ENCODE data around the gene NHSL1. TPM values are rescaled to one million over a fixed set of nuclear protein-coding genes. Genes with fewer than 3 reads are reported as not detected.

NHSL1 gene
- total and polyA plus RNA-seq, 2 of the 8 experiments (the other 6 are each of a cell fraction or from before 2014, with no cell fraction given) = 7.2 to 32.4 TPM

- WGBS, 2 experiments (ENCODE audit: extremely low coverage in 1 of 2, insufficient coverage in 1 of 2, insufficient read length in 1 of 2, insufficient replicate concordance in 2 of 2, low coverage in 1 of 2, low lambda C conversion rate in 2 of 2, missing lambda C conversion rate in 1 of 2) = 50% methylated on average over 13 of the region's 13 CpGs; no CpG with 5 or more reads in 1 of the 2 experiments
Observed at GRCh38 chr6:138485586-138486248, 13.6 kb downstream of the NHSL1 start.

More at GRCh38 chr6:138485586-138486248, 13.6 kb downstream of the NHSL1 start:
- Histone ChIP-seq H2BK15ac (ENCODE audit: low read length) (no peak overlapping the region), H3K23me2 (ENCODE audit: low read depth, low read length) (no peaks in the 10 kb centered on the region; the same call in 1 of the 2 replicates), H3K4me2 (ENCODE audit: insufficient read depth in 1 of 2, low read depth in 2 of 2, low read length in 2 of 2) (peak overlapping the region; percentile 65 to 73), H4K5ac (ENCODE audit: insufficient read length, low read depth, low read length) (peak overlapping the region; percentile 94), H4K8ac (ENCODE audit: extremely low read depth, insufficient read depth, low read length) (no peak overlapping the region), H2BK12ac (ENCODE audit: low read depth, low read length) (peak overlapping the region; percentile 69; the same call in 1 of the 2 replicates), H3K79me1 (ENCODE audit: low read depth, low read length) (no peaks in the 10 kb centered on the region; the same call in 1 of the 2 replicates), H2BK5ac (ENCODE audit: low read depth, low read length) (peak overlapping the region; percentile 67; the same call in 1 of the 2 replicates), H3K18ac (ENCODE audit: extremely low read depth, low read length) (peak overlapping the region; percentile 63), H3K79me2 (ENCODE audit: control insufficient read depth in 1 of 2, insufficient read depth in 2 of 2, low read length in 2 of 2) (peaks cover 0 to 21% of the 10 kb centered on the region in 2 experiments; a peak in 2 of 4 replicates), H3K27ac (ENCODE audit: low read depth, low read length) (peak overlapping the region; percentile 55; the same call in 1 of the 2 replicates), H3K9me3 (ENCODE audit: insufficient read depth in 2 of 2, low read depth in 1 of 2, low read length in 1 of 2) (no peaks in the 10 kb centered on the region), H3K4me1 (replicated peaks in 1 of 4; ENCODE audit: control insufficient read depth in 3 of 4, insufficient read depth in 4 of 4, low read length in 3 of 4) (peaks cover 0 to 22% (median 17%) of the 10 kb centered on the region in 4 experiments; a peak in 4 of 7 replicates), H3K56ac (replicated peaks; ENCODE audit: insufficient read length, low read depth, low read length) (no peak overlapping the region), H2BK120ac (replicated peaks; ENCODE audit: low read depth, low read length) (no peak overlapping the region), H3K36me3 (ENCODE audit: control insufficient read depth in 2 of 4, insufficient read depth in 4 of 4, low read length in 3 of 4) (no peaks in the 10 kb centered on the region; a peak in 2 of 8 replicates), H3K9ac (replicated peaks in 1 of 4; ENCODE audit: extremely low read depth in 1 of 4, low read depth in 3 of 4, low read length in 3 of 4) (no peak overlapping the region), H3K14ac (ENCODE audit: insufficient read length) (no peak overlapping the region), H3K4ac (replicated peaks; ENCODE audit: insufficient read length, low read depth, low read length) (no peak overlapping the region), H2AK5ac (ENCODE audit: low read depth, low read length) (no peak overlapping the region), H3K4me3 (ENCODE audit: extremely low read depth in 1 of 4, insufficient read depth in 2 of 4, low read depth in 3 of 4, low read length in 4 of 4) (peak overlapping the region in 1 of 4 experiments; percentile 45; a peak in 2 of 8 replicates), H3K23ac (ENCODE audit: insufficient read length) (no peak overlapping the region), H3K27me3 (replicated peaks in 1 of 4; ENCODE audit: control insufficient read depth in 3 of 4, extremely low read depth in 1 of 4, insufficient read depth in 3 of 4, low read length in 3 of 4) (no peaks in the 10 kb centered on the region), H4K20me1 (replicated peaks in 1 of 2; ENCODE audit: control insufficient read depth in 1 of 2, insufficient read depth in 2 of 2, low read length in 2 of 2) (no peaks in the 10 kb centered on the region), H2BK20ac (ENCODE audit: low read length) (no peak overlapping the region; the same call in 1 of the 2 replicates), H4K91ac (replicated peaks; ENCODE audit: insufficient read length, low read length) (peak overlapping the region; percentile 45), H2AFZ (ENCODE audit: low read length) (no peak overlapping the region)
- ChIA-PET POLR2A (ENCODE audit: partially characterized antibody) (interaction anchor here (1.9 kb wide), 2 partner anchors 11 to 14 kb away, joined by 5 to 20 read pairs; partner anchors contain the start of gene NHSL1), CTCF (ENCODE audit: partially characterized antibody) (interaction anchor here (1.4 to 2.2 kb wide), 2 partner anchors 23 to 59 kb away, joined by 3 to 14 read pairs; no protein-coding TSS in a partner anchor)
- FAIRE-seq (no peak), DNase-seq (ENCODE audit: low read depth in 1 of 2, low spot score in 2 of 2) (no peak)
- TF ChIP-seq EGR1 (IDR thresholded peaks at IDR 0.05; ENCODE audit: borderline replicate concordance, low read depth, low read length) = no peak
- no peak for TF ChIP-seq EZH2 (IDR thresholded peaks at IDR 0.05; ENCODE audit: low read depth, low read length, severe bottlenecking)
- no peak for TF ChIP-seq HDAC6 (IDR thresholded peaks at IDR 0.05; ENCODE audit: low read depth, low read length)
- TF ChIP-seq ATF3 (IDR thresholded peaks at IDR 0.05; ENCODE audit: insufficient read depth, low read depth, low read length) = no peak
- TF ChIP-seq KDM4A (IDR thresholded peaks at IDR 0.05; ENCODE audit: low read depth, low read length, severe bottlenecking) = no peak
- TF ChIP-seq POLR2A (IDR thresholded peaks at IDR 0.05; ENCODE audit: control extremely low read depth in 1 of 2, low read depth in 2 of 2, low read length in 2 of 2) = no peak
- TF ChIP-seq SP2 (IDR thresholded peaks at IDR 0.05; ENCODE audit: low read length) = no peak
- no peak for TF ChIP-seq HDAC2 (IDR thresholded peaks at IDR 0.05; ENCODE audit: borderline replicate concordance in 1 of 2, low read depth in 2 of 2, low read length in 2 of 2)
- no peak for TF ChIP-seq KDM5A (IDR thresholded peaks at IDR 0.05; ENCODE audit: low read length)
- TF ChIP-seq BRCA1 (IDR thresholded peaks at IDR 0.05; ENCODE audit: low read depth, low read length) = no peak
